HG03039 (cell line): ENCODE measurements around the gene SNRNP70.
"Not testable (repeated sequence)": the region's sequence is repeated elsewhere in the genome, so short reads cannot be mapped to it uniquely, and the experiment has no call there.

ENCODE experiments used
- ATAC-seq: cut with Tn5 transposase; IDR thresholded peaks from one replicate; pipeline ENCODE4 v1.9.1; 2021; ENCODE audit warnings: mild to moderate bottlenecking, moderate library complexity; ENCODE audit not compliant: unreplicated experiment

The SNRNP70 gene

DNA sequence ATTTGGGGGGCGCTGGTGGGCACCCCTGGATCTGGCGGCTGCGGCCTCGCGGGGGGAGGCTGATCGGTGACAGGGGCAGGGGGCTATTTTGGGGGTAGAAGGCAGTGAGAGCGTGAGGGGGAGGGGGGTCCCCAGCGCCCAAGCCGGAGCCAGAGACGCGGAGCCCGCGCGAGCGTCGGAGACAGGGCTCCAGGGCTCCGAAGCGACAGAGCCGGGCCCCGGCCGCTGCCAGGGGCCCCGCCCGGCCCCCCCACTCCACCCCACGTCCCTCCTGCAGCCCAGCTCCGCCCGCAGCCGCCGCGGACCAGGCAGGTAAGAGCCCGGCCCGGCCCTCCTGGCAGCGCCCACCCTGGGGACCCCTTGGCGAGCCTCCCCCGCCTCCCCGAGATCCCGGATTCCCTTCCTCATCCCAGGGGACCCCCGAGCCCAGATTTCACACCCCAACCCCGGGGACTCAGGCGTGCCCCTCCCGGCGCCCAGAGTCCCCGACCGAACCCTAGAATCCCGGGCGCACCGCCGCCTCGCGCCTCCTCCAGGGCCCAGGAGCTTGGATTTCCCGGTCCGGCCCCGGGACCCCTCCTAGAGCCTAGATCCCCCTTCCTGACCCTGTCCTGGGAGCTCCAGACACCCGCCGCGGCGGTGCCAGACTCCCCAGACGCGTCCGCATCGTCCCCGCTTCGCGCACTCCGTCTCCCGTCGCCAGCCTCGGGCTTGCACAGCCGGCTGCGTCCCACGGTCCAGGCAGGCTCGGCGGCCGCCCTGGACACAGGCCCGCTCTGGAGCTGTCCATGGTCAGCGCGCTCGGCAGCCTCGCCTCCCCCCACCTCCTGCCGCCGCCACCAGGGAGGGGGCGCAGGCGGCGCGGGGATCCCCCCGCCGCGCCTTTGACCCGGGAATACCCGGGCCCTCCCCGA lies 34.4 kb downstream of the SNRNP70 start, which contains the start of gene PPFIA3:
Gene PPFIA3 (plus strand): TSS at position 134 of the 914 bp plus-strand sequence. CDS start 8,330 bp downstream, outside the sequence.
- no peak for ATAC-seq

DNA sequence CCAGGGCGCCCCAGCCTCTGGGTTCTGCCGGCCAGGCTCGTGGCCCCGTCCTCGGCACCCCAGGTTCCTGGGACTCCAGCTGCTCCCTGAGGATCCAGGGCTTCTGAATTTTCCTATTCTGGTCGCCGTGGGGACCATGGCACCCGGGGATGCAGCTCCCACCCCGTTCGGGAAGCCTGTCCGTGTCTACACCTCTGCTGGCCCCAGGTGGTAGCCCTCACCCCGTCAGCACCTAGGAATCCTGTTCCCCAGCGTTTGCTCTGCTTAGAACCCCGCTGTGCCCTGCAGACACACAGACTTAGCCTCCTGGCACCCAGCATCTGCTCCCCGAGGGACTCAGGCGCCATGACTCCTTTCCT lies 35.1 kb downstream of the SNRNP70 start:
- no peak for ATAC-seq

DNA sequence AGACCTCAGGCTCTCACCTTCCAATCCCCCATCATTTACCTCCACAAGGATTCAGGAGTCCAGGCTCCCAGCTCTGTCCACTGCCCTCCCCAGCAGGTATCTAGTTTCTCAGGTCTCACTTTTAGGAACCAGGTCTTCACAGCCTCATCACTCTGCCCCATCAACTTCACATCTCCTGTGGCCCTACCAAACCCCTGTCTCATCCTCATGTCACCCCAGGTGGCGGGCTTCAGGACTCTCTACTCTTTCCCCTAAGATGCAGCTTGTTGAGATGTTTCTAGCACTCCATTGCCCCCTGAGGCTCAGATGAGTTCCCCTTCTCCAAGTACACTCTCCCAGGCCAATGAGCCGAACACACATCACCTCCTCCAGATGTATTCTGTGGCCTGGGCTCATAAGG lies 35.6 kb downstream of the SNRNP70 start:
- no peak for ATAC-seq

DNA sequence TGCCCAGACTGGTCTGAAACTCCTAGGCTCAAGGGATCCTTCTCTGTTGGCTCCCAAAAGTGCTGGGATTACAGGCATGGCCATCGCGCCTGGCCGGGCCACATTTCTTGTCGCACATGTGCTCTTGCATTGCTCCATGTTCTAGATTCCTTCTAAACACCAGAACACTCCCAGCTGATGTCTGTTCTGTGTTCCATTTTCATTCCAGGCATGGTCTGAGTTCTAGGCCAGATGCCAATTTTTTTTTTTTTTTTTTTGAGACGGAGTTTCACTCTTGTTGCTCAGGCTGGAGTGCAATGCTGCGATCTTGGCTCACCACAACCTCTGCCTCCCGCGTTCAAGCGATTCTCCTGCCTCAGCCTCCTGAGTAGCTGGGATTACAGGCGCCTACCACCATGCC lies 36.6 kb downstream of the SNRNP70 start:
- ATAC-seq: not testable (repeated sequence)

DNA sequence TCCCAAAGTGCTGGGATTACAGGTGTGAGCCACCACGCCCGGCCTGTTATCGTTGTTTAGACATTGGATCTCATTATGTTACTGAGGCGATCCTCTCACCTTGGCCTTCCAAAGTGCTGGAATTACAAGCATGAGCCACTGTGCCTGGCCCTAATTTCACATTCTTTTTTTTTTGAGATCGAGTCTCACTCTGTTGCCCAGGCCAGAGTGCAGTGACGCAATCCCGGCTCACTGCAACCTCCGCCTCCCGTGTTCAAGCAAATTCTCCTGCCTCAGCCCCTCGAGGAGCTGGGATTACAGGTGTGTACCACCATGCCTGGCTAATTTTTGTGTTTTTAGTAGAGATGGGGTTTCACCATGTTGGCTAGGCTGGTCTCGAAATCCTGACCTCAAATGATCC lies 38.0 kb downstream of the SNRNP70 start:
- not testable (repeated sequence) for ATAC-seq

DNA sequence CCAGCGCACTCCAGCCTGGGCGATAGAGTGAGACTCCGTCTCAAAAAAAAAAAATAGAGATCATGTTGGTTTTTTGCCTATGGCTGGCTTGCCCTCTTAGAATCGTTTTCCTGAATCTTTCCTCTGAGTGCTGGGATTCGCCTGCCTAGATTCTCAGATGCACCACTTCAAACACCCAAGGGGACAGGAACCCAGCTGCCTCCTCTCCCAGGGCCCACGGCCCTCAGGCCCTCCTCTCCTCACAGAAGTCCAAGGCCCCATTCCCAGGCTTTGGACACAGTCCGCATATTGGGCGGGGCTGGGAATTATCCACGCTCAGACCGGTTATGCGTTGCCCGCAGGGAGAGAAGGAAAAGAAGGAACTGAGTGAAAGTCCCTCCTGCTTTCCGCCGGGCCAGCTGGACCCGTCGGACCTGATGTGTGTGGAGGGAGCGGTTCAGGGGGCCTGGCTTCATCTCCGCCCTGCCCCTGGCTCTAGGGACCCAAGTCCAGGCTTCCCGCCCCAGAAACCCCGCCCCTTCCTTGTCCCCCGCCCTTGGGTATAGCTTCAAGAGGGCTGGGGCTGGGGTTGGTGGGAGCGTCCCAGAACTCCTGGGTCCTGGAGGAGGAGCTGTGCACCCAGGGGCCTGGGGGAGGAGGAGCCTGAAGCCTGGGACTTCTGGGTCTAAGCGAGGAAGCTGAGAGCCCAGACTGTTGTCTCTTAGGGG lies 39.9 kb downstream of the SNRNP70 start:
- ATAC-seq: no peak

DNA sequence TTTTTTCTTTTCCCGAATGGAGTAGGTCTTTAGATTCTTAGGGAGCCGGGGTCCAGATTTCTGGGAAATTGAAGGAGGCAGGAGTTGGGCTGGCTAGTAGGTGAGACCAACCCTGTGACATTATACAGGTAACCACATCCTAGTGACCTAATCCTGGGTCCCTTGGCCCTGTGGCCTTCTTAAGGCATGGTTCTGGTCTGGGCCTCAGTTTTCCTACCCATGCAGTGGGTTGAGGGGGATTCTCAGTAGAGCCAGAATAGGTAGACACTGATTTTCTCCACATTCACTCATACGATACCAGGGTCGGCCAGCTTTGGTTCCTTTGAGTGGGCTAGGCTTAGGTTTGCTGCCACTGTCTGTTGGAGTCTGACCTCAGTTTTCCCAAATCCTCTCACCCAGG lies 41.3 kb downstream of the SNRNP70 start:
- no peak for ATAC-seq

DNA sequence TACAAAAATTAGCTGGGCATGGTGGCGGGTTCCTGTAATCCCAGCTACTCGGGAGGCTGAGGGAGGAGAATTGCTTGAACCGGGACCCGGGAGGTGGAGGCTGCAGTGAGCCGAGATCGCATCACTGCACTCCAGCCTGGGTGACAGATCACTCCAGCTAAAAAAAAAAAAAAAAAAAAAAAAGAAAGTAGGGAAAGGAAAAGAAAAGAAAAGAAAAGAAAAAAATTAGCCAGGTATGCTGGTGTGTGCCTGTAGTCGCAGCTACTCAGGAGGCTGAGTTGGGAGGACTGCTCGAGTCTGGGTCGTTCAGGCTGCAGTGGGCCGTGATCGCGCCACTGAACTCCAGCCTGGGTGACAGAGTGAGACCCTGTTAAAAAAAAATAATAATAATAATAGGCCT lies 42.0 kb downstream of the SNRNP70 start:
- ATAC-seq: not testable (repeated sequence)

DNA sequence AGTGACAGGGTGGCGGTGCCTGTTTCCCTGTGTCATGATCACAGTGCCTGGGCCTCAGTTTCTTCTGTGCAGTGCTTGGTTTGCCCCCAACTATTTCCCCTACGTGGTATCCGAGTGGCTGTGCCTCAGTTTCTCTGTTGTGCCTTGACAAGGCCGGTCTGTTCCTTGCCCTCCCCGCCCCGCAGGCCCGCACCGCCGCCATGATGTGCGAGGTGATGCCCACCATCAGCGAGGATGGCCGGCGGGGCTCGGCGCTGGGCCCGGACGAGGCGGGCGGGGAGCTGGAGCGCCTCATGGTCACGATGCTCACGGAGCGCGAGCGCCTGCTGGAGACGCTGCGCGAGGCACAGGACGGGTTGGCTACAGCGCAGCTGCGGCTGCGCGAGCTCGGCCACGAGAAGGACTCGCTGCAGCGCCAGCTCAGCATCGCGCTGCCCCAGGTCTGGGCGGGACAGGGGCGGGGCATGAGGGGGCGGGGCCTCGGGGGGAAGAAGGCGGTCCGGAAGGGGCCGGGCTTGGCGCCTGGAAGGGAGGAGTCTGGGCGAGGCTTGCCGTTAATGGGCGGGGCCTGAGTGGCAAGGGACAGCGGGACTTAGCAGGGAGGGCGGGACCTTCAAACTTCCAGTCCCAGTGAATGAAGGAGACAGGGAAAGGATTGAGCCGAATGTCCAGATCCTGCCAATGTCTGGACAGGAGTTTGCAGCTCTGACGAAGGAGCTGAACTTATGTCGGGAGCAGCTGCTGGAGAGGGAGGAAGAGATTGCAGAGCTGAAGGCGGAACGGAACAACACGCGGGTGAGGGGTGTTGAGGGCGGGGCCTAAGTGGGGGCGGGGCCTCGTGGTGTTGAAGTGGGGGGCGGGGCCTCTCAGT lies 42.7 kb downstream of the SNRNP70 start:
- peak; percentile 84 for ATAC-seq

DNA sequence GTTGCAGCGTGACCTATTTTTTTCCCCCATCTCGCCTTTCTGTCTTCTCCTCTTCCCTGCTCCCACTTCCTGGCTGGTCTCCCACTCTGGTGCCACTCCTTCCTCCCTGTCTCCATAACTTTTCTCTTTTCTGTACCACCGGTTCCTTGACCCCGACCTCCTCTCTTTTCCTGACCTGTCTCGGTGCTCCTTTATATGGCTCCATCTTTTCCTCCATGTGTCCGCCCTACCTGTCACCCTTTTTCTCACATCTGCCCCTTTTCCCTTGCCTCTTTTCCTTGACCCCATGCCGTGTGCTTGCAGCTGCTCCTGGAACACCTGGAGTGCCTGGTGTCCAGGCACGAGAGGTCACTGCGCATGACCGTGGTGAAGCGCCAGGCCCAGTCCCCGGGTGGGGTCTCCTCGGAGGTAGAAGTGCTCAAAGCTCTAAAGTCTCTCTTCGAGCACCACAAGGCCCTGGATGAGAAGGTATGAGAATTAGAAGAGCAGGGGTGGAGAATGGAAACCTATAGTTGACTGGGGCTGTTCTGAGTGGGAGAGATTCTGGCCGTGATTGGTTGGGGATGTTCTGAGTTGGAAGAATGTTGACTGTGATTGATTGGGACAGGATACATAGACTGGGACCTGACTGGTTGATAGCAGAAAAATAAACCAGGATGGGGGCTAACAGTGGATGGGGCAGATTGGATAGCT lies 43.4 kb downstream of the SNRNP70 start:
- ATAC-seq: no peak

DNA sequence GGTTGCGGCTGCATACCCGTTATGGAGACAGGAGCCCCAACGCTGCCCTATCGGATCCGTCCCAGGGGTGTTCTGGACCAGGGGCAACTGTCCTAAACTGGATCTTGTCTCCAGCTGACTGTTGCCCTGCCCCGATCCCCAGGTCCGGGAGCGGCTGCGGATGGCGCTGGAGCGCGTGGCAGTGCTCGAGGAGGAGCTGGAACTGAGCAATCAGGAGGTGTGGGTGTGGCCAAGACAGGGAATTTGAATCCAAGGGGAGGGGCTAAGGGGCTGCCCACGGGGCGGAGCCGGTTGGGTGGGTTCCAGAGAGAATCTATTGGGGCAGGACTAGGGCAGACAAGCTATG lies 44.0 kb downstream of the SNRNP70 start:
- no peak for ATAC-seq

DNA sequence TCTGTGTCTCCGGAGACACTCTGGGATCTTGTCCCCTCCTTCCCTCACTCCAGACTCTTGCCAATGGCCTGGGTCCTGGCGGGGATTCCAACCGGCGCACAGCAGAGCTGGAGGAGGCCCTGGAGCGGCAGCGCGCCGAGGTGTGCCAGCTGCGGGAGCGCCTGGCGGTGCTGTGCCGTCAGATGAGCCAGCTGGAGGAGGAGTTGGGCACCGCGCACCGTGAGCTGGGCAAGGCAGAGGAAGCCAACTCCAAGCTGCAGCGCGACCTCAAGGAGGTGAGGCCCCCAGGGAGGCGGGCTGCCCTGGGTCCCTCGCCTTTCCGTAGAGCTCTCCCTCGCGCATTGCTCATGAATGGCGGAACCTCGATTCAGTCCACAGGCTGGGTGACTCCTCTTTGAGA lies 45.1 kb downstream of the SNRNP70 start:
- no peak for ATAC-seq

DNA sequence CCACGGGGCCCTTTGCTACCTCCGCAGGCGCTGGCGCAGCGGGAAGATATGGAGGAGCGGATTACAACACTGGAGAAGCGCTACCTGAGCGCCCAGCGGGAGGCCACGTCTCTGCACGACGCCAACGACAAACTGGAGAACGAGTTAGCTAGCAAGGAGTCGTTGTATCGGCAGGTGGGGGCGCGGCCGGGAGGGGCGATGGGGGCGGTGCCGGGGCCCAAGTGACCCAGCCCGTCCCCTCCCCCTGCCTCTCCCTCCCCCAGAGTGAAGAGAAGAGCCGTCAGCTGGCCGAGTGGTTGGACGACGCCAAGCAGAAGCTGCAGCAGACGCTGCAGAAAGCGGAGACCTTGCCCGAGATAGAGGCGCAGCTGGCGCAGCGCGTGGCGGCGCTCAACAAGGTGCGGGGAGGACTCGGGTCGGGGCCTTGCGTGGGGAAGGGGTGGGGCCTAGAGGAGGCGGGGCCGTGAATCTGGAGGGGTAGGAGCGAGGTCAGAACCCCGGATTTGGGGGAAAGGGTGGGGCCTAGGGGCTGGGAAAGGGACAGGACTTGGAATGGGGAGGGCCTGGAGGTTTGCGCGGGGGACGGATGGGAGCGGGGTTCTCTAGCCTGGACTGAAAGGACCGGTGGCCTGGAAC lies 47.8 kb downstream of the SNRNP70 start:
- no peak for ATAC-seq

DNA sequence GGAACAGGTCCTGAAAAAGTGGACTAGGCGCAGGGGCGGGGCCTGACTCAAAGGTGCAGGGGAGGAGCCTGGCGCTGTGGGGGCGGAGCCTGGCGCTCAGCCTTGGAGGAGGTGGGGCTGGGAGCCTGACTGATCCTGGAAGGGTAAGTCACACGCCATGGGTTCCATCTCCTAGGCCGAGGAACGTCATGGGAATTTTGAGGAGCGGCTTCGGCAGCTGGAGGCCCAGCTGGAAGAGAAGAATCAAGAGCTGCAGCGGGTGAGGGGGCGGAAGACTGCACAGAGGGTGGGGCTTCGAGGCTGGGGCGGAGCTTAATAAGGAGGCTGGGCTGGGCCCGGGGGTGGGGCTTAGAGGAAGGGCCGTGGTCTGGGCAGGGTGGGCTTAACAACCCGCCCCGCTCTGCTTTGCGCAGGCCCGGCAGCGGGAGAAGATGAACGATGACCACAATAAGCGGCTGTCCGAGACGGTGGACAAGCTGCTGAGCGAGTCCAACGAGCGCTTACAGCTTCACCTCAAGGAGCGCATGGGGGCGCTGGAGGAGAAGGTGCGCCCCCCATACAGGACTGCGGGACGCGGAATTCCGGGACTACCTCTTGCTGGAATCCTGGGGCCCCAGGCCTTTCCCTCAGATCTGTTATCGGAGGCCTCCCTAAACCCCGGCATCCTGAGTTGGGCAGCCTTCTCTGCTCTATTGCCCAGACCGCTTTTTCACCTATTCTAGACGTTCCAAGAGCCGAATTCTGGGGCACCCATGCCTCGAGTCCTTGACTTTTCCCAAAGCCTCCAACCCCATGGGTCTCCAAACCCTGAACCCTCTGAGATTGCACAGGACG lies 48.6 kb downstream of the SNRNP70 start:
- no peak for ATAC-seq

DNA sequence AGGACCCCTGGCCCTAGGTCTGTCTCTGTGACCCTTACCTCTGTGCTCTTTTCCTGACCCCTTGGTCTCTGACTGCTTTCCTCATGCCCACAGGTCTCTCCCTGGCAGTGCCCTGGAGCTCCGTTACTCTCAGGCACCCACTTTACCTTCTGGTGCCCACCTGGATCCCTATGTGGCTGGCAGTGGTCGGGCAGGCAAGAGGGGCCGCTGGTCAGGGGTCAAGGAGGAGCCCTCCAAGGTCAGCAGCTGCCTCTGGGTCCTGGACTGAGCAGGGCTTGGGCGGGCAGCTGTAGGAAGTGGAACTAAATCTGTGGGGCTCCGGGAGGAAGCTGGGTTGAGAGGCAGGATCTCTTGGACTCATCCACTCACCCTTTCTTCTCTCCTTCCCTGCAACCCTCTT lies 50.4 kb downstream of the SNRNP70 start:
- no peak for ATAC-seq

DNA sequence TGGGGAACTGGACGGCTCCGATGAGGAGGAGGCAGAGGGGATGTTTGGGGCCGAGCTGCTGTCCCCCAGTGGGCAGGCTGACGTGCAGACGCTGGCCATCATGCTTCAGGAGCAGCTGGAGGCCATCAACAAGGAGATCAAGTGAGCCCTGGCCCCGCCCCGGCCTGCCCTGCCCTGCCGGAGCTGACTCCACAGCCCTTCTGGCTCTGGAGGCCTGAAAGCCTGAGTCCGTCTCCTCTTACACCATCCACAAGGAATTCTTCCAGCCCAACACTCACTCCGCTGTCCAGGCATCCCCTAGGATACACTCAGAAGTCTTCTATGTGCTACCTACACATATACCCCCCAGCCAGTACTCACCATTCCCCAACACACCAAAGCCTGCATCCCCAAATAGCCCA lies 51.5 kb downstream of the SNRNP70 start:
- no peak for ATAC-seq

DNA sequence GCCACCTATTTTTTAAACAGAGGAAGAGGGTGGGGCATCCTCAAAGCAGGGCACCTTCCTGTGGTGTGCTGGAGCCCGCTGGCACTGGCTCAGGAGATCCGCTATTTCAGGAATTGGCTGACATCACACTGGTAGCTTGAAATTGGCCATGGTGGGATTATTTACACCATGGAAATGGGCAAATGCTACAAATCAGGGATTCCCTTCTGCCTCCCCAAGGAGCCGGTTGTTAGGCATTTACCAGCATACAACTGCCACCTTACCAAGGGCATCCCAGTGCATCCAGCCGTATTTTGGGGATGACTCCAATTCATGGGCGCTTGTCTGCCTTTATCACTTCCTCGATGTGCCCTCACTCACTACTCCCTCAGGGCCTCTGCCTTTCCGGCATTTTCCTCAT lies 55.7 kb downstream of the SNRNP70 start:
- no peak for ATAC-seq

DNA sequence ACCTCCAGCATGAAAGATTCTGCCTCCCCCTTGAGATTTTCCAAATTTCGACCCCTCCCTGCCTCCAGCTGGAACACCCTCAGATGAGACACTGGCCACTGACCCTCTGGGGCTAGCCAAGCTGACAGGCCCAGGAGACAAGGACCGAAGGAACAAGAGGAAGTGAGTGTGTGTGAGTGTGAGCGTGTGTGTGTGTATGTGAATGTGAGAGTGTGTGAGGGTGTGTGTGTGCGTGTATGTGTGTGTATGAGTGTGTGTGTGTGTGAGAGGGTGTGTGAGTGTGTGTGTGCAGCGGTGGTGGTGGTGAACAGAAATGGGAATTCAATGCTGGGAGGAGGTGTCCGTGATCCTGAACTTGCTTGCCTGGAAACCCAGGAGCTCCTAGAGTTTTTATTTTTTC lies 56.1 kb downstream of the SNRNP70 start:
- ATAC-seq: no peak

DNA sequence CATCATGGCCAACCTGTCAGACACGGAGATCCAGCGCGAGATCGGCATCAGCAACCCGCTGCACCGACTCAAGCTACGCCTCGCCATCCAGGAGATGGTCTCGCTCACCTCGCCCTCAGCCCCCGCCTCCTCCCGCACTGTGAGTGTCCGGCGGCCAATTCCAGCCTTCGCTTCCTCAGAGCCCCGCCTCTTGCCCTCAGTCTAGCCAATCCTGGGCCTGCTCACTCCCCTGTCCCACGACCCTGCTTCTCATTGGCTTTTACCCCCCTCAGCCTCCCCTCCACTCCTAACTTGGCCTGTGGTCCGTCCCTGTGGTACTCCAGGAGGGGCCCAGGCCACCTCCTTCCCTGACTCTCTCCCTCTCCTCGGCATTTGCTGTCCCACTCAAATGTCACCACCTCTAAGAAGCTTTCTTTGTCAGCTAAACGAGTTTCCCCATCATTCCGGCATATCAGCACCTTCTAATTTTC lies 57.6 kb downstream of the SNRNP70 start:
- ATAC-seq: no peak
